Neural cell (in vitro differentiated cells): ENCODE data around the gene MYLK. TPM values are rescaled to one million over a fixed set of nuclear protein-coding genes. Genes with fewer than 3 reads are reported as not detected.

ENCODE experiments used
- H2AFZ ChIP-seq: fragments of 200-600, 300-800 bp; sonication (generic), shearing (Covaris generic); 2 replicates; pipeline ENCODE4 v1.6.0; 2014; ENCODE audit warnings: low read depth, mild to moderate bottlenecking, antibody characterized with exemption, low read length, moderate library complexity
- H3F3A ChIP-seq: fragments of 200-600 bp; shearing (Covaris generic); 2 replicates; pipeline ENCODE4 v1.6.1; 2016; ENCODE audit warnings: mild to moderate bottlenecking, moderate library complexity, mixed read lengths, antibody characterized with exemption, low read length; ENCODE audit not compliant: insufficient read depth, poor library complexity, severe bottlenecking
- H3K27ac ChIP-seq: fragments of 200-600, 300-800 bp; sonication (generic), shearing (Covaris generic); 2 replicates; pipeline ENCODE4 v1.5.1; 2014; ENCODE audit warnings: mild to moderate bottlenecking, low read length, moderate library complexity
- H3K27me3 ChIP-seq: fragments of 300-800, 200-600 bp; sonication (generic), shearing (Covaris generic); 2 replicates; pipeline ENCODE4 v1.6.0; 2014; ENCODE audit warnings: mild to moderate bottlenecking, low read depth, low read length, moderate library complexity; ENCODE audit not compliant: insufficient read depth
- H3K36me3 ChIP-seq: fragments of 300-800, 200-600 bp; sonication (generic), shearing (Covaris generic); 2 replicates; pipeline ENCODE4 v1.5.1; 2014; ENCODE audit warnings: mild to moderate bottlenecking, antibody characterized with exemption, low read length, moderate library complexity; ENCODE audit not compliant: insufficient read depth
- H3K4me2 ChIP-seq: fragments of 300-800, 200-600 bp; sonication (generic), shearing (Covaris generic); 2 replicates; pipeline ENCODE4 v1.6.0; 2014; ENCODE audit warnings: mild to moderate bottlenecking, low read length
- H3K4me3 ChIP-seq: fragments of 300-800, 200-600 bp; sonication (generic), shearing (Covaris generic); 2 replicates; pipeline ENCODE4 v1.5.1; 2014; ENCODE audit warnings: mild to moderate bottlenecking, low read length, moderate library complexity
- H3K79me2 ChIP-seq: fragments of 200-600 bp; shearing (Covaris generic); replicated peaks from 2 replicates; pipeline ENCODE4 v1.6.0; 2014; ENCODE audit warnings: mild to moderate bottlenecking, low read length, moderate library complexity; ENCODE audit not compliant: insufficient read depth
- H3K9ac ChIP-seq: fragments of 300-800, 200-600 bp; sonication (generic), shearing (Covaris generic); 2 replicates; pipeline ENCODE4 v1.6.1; 2016; ENCODE audit warnings: mild to moderate bottlenecking, low read length, mixed read lengths
- H3K9me2 ChIP-seq: fragments of 200-600 bp; shearing (Covaris generic); 2 replicates; pipeline ENCODE4 v1.6.1; 2016; ENCODE audit warnings: mild to moderate bottlenecking, low read length, mixed read lengths; ENCODE audit not compliant: insufficient read depth
- H3K9me3 ChIP-seq: fragments of 200-600, 300-800 bp; sonication (generic), shearing (Covaris generic); 2 replicates; pipeline ENCODE4 v1.6.1; 2016; ENCODE audit warnings: mild to moderate bottlenecking, mixed run types, low read length, moderate library complexity, mixed read lengths
- H4K20me1 ChIP-seq: fragments of 200-600 bp; shearing (Covaris generic); 2 replicates; pipeline ENCODE4 v1.6.1; 2016; ENCODE audit warnings: mild to moderate bottlenecking, mixed run types; ENCODE audit not compliant: insufficient read depth
- CTCF ChIP-seq: fragments of 450-650 bp; IDR thresholded peaks from 2 replicates; pipeline ENCODE4 v1.5.1; 2014; ENCODE audit warnings: antibody characterized with exemption, mild to moderate bottlenecking, moderate library complexity; ENCODE audit not compliant: poor library complexity, severe bottlenecking
- EP300 ChIP-seq: fragments of 450-650 bp; conservative IDR thresholded peaks from 2 replicates; pipeline ENCODE4 v1.6.1; 2014; ENCODE audit warnings: antibody characterized with exemption, mild to moderate bottlenecking, moderate library complexity; ENCODE audit not compliant: poor library complexity, severe bottlenecking
- EZH2 ChIP-seq: fragments of 200-600, 300-800 bp; shearing (Covaris generic), sonication (generic); IDR thresholded peaks from 2 replicates; pipeline ENCODE4 v1.6.1; 2014; ENCODE audit warnings: antibody characterized with exemption, low read length, borderline replicate concordance, mild to moderate bottlenecking; ENCODE audit not compliant: insufficient read depth, poor library complexity, severe bottlenecking
- MXI1 ChIP-seq: fragments of 450-650 bp; conservative IDR thresholded peaks from 2 replicates; pipeline ENCODE4 v1.6.1; 2014; ENCODE audit warnings: antibody characterized with exemption, mild to moderate bottlenecking; ENCODE audit not compliant: poor library complexity, severe bottlenecking
- POLR2AphosphoS5 ChIP-seq: IDR thresholded peaks from 2 replicates; pipeline ENCODE4 v1.6.1; 2012
- RAD21 ChIP-seq: fragments of 450-650 bp; conservative IDR thresholded peaks from 2 replicates; pipeline ENCODE4 v1.6.1; 2014; ENCODE audit warnings: antibody characterized with exemption, mild to moderate bottlenecking, moderate library complexity
- REST ChIP-seq: IDR thresholded peaks from 2 replicates; pipeline ENCODE4 v1.6.1; 2012; ENCODE audit warnings: borderline replicate concordance
- SMC3 ChIP-seq: fragments of 450-650 bp; conservative IDR thresholded peaks from 2 replicates; pipeline ENCODE4 v1.6.1; 2014; ENCODE audit warnings: antibody characterized with exemption, mild to moderate bottlenecking, moderate library complexity; ENCODE audit not compliant: poor library complexity
- TAF1 ChIP-seq: IDR thresholded peaks from 2 replicates; pipeline ENCODE4 v1.6.1; 2012; ENCODE audit warnings: low read depth
- polyA plus RNA-seq: library from polyadenylated mRNA; depleted of rRNA; stranded (reverse); fragments of >200 nt; gene quantifications from 2 replicates; pipeline ENCODE4 v1.2.3, GENCODE V29; 2014

MYLK gene
- polyA plus RNA-seq, 1 donor from 2014 or later, result 0.43 TPM

DNA sequence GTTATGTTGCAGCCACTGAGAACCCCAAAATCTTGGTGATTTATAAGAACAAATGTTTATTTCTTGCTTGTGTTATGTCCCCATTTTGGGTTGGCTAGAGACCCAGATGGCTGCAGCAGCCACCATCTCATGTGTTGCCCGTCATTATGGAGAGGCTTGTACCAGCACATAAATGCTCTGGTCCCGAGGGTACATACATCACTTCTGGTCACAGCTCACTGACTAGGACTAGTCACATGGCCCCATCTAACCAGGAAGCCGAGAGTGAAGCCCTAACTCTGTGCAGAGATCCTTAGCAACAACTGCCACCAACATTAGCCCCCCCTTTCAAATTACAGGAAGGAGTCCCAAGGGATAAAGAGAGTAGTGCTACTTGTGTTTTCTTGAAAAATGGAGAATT, 273.8 kb downstream of the MYLK start:
- no peak overlapping the region for H3K4me3 ChIP-seq
- no peak overlapping the region for H2AFZ ChIP-seq
- no peaks in the 10 kb centered on the region for H3F3A ChIP-seq
- H3K4me2 ChIP-seq, result no peak overlapping the region
- no peak overlapping the region for H3K9ac ChIP-seq
- H3K27ac ChIP-seq, result no peak overlapping the region
- H4K20me1 ChIP-seq, result no peaks in the 10 kb centered on the region
- no peaks in the 10 kb centered on the region for H3K79me2 ChIP-seq
- H3K27me3 ChIP-seq, result no peaks in the 10 kb centered on the region
- H3K9me2 ChIP-seq, result no peaks in the 10 kb centered on the region
- H3K9me3 ChIP-seq, result no peaks in the 10 kb centered on the region
- no peaks in the 10 kb centered on the region for H3K36me3 ChIP-seq
- no peak for TF ChIP-seq TAF1
- no peak for TF ChIP-seq EZH2
- no peak for TF ChIP-seq REST
- TF ChIP-seq POLR2AphosphoS5, result no peak
- TF ChIP-seq MXI1, result no peak
- no peak for TF ChIP-seq RAD21
- no peak for TF ChIP-seq EP300
- TF ChIP-seq SMC3, result no peak
- TF ChIP-seq CTCF, result no peak

DNA sequence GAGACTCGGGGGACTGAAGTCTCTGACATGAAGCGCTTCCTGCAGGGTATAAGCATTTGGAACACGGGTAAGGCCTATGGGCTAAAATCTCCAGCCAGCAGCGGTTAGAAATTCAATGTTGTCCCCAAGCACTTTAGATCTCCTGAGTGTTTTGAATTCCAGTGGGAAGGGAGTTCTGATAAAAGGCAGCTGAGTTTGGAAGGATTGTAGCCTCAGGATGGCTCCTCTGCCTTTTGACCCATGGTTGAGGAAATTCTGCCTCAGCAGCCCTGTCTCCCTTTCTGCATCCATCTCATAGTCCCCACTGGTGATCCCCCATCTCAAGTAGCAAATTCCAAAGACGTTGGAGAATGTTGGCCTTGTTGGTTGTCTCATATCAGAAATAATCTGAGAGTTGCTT, 275.1 kb downstream of the MYLK start:
- Histone ChIP-seq H3K9me2 (no peaks in the 10 kb centered on the region), H3K9me3 (no peaks in the 10 kb centered on the region), H3K27ac (no peak overlapping the region), H3K4me2 (no peak overlapping the region), H3K9ac (no peak overlapping the region), H4K20me1 (no peaks in the 10 kb centered on the region), H2AFZ (no peak overlapping the region), H3K4me3 (no peak overlapping the region), H3K27me3 (no peaks in the 10 kb centered on the region), H3K36me3 (no peaks in the 10 kb centered on the region), H3F3A (no peaks in the 10 kb centered on the region), H3K79me2 (no peaks in the 10 kb centered on the region)
- TF ChIP-seq EP300 (no peak), RAD21 (no peak), REST (no peak), CTCF (no peak), EZH2 (no peak), TAF1 (no peak), SMC3 (no peak)
